Measurements from ENCODE around the gene BABAM2.
A peak's percentile ranks its signal among the peaks of the same experiment; 100 is the strongest.
"Not testable (repeated sequence)": the region's sequence is repeated elsewhere in the genome, so short reads cannot be mapped to it uniquely, and the experiment has no call there.

Gene BABAM2

GRCh38 chr2:28321426-28321825 is 430.9 kb downstream of the BABAM2 start:
- no peak for DNase-seq

- DNase-seq = no peak
These were observed 431.5 kb downstream of the BABAM2 start for GRCh38 chr2:28322051-28322450.

- no peak for DNase-seq
These were observed 431.9 kb downstream of the BABAM2 start for GRCh38 chr2:28322456-28322855.

- no peak for DNase-seq
These were observed 432.5 kb downstream of the BABAM2 start for GRCh38 chr2:28322981-28323396.

GRCh38 chr2:28325173-28325566 is 434.6 kb downstream of the BABAM2 start:
- DNase-seq = no peak

GRCh38 chr2:28325567-28326468 is 435.3 kb downstream of the BABAM2 start:
- peak in 1 of 2 donors; percentile 16 for DNase-seq

GRCh38 chr2:28326469-28326805 is 435.9 kb downstream of the BABAM2 start:
- DNase-seq = no peak

GRCh38 chr2:28326881-28327505 is 436.5 kb downstream of the BABAM2 start:
- DNase-seq = no peak

- DNase-seq = no peak
These were observed 437.0 kb downstream of the BABAM2 start for GRCh38 chr2:28327581-28327955.

GRCh38 chr2:28327956-28328922 is 437.7 kb downstream of the BABAM2 start:
- DNase-seq = no peak

- no peak for DNase-seq
These were observed 438.7 kb downstream of the BABAM2 start for GRCh38 chr2:28329184-28329583.

GRCh38 chr2:28330722-28331121 is 440.2 kb downstream of the BABAM2 start:
- DNase-seq = not testable (repeated sequence)

GRCh38 chr2:28331797-28332196 is 441.3 kb downstream of the BABAM2 start:
- DNase-seq = not testable (repeated sequence)

- DNase-seq = no peak
These were observed 442.2 kb downstream of the BABAM2 start for GRCh38 chr2:28332696-28333095.

- no peak for DNase-seq
These were observed 443.3 kb downstream of the BABAM2 start for GRCh38 chr2:28333606-28334526.

- no peak for DNase-seq
These were observed 444.0 kb downstream of the BABAM2 start for GRCh38 chr2:28334527-28334894.

GRCh38 chr2:28335265-28335664 is 444.7 kb downstream of the BABAM2 start:
- not testable (repeated sequence) for DNase-seq

GRCh38 chr2:28335666-28336065 is 445.1 kb downstream of the BABAM2 start:
- DNase-seq = no peak

- DNase-seq = no peak
These were observed 445.9 kb downstream of the BABAM2 start for GRCh38 chr2:28336264-28336980.

- no peak for DNase-seq
These were observed 446.6 kb downstream of the BABAM2 start for GRCh38 chr2:28336982-28337627.

Measured in stimulated activated CD4-positive, alpha-beta T cell treated with anti-CD3 and anti-CD28 coated beads, Interleukin-2, amount 100 ng/mL, for 24 hours (primary cell).